ENCODE data around the gene SEC63.

DNA sequence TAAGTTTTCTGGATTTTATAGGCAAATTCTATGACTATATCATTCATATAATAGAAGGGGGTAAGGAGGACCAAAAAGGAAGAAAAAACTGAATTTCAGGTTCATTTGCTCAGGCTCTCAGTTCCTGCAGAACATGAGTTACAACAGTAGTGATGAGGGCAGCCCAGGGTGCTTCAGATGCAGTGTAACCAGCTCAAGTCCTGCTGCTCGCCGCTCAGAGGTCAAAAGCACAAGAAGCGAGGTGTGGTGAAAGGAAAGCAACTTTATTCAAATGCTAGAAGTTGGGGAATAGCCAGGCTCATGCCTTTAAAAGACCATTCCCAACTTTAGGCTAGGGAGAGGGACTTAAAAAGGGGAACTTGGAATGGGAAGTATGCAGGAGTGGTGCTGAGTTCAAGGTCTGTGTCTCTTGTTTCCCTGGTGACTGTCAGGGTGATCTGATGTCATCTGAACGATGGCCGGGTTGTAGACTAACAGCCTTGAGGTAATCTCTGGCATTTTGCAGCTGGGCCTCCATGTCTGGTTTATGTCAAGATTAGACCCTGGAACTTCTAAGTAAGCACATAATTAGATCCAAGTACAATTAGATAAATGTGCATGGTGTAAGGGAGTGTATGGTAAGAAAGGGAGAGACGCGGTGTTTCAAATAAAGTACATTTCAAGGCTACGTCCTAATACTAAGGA, 14.5 kb upstream of the SEC63 start:
- TF ChIP-seq EZH2 (IDR thresholded peaks at IDR 0.05; ENCODE audit: insufficient read depth, poor library complexity, severe bottlenecking) (no peak), EZH2phosphoT487 (IDR thresholded peaks at IDR 0.05; ENCODE audit: insufficient read depth, low read depth) (no peak)
